HL-60/S4 treated with retinoic acid at 250 ng/mL for 4 days and 3 days (cell line): ENCODE data around the gene PDE11A.

Experiments used
- in situ Hi-C: fragments of 300-500 bp; cut with MboI; formaldehyde crosslinking; loops from 2 replicates; pipeline ENCODE4 v1.7.0; 2022; ENCODE audit warnings: low sequenced_read_pairs

PDE11A gene

GRCh38 chr2:177772529-177772928, 300.0 kb downstream of the PDE11A start:
- in situ Hi-C loops, result no loop called here

DNA sequence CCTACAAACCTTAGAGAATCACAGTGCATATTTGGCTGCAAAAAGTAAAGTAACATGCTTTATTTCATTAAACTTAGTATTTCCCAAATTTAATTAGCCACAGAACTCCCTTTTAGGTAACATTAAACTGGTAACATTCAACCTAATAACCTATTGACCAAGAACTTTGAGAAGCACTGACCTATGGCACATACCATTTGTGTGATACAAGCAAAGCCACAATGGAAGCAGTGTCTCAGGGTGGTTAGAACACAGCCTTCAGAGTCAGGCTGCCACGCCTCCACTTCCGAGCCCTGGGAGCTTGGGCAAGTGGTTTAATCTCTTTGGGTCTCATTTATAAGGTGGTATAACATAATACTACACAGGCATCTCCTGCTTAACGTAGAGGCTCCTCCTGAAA, 301.4 kb downstream of the PDE11A start:
- in situ Hi-C loops, result no loop called here

- in situ Hi-C loops, result no loop called here
Observed at GRCh38 chr2:177767768-177768167, 304.8 kb downstream of the PDE11A start.

- in situ Hi-C loops, result no loop called here
Observed at GRCh38 chr2:177765698-177766097, 306.9 kb downstream of the PDE11A start.

- in situ Hi-C loops, result no loop called here
Observed at GRCh38 chr2:177763531-177764265, 308.9 kb downstream of the PDE11A start.

- in situ Hi-C loops, result no loop called here
Observed at GRCh38 chr2:177759443-177759842, 313.1 kb downstream of the PDE11A start.

GRCh38 chr2:177758591-177759371, 313.8 kb downstream of the PDE11A start:
- in situ Hi-C loops, result no loop called here

DNA sequence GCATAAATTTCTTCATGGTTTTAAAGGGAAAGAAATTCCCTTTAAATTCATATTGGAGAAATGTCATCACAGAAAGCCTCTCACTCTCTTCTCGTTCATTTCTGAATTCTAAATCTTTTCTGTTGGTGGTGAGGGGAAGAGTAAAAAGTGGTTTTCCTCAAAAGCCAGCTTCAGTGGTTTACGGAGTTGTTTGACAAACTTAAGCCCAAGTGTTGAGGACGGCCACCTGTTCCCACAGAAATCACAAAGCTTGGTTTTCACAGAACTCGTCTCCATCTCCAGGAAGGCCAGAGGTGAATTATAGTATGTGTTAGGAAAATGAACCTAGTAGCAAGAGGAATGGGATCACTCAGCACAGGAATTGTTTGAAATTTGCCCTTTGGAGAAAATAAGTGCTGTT, 316.2 kb downstream of the PDE11A start:
- in situ Hi-C loops, result no loop called here

- in situ Hi-C loops, result no loop called here
Observed at GRCh38 chr2:177754492-177754873, 318.1 kb downstream of the PDE11A start.

GRCh38 chr2:177753682-177754491, 318.7 kb downstream of the PDE11A start:
- in situ Hi-C loops, result no loop called here

DNA sequence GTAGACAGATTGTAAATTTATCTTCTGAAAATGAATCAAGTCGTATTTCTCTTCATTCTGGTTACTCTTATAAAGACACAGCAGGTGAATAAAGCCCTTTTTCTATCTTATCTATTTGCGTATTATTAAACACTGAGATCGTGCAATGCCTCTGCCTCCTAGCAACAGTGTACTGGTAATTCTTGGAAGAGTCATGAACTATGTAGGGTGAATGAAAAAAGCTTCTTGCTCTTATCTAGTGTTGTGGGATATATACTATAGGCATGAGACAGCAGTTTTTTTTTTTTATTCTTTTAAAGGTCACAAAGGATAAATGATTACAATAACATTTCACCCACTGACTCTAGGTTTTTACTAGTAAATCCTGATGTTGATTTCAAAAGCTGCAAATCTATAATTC, 324.2 kb downstream of the PDE11A start:
- in situ Hi-C loops, result no loop called here

- in situ Hi-C loops, result no loop called here
Observed at GRCh38 chr2:177747384-177747783, 325.2 kb downstream of the PDE11A start.

GRCh38 chr2:177746358-177746757, 326.2 kb downstream of the PDE11A start:
- in situ Hi-C loops, result no loop called here

DNA sequence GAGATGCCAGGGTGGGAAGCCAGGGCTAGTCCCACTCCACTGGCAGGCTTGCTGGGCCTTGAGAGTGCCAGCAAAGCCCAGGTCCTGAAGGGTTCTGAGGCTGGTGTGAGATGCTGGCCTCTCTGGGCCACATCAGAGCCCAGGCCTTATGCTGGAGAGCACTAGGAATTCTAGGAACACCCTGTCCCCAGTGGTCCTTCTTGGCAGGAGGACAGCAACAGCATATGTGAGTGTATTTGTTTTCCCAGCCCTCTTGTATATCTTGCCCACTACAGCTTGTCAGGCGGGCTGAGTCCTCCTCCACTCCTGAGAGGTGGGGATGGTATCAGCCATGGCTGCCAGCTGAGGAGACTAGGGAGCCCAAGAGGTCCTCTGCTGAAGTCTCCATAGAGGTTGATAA, 327.0 kb downstream of the PDE11A start:
- in situ Hi-C loops, result no loop called here

- in situ Hi-C loops, result no loop called here
Observed at GRCh38 chr2:177742851-177743250, 329.7 kb downstream of the PDE11A start.

GRCh38 chr2:177741866-177742265, 330.7 kb downstream of the PDE11A start:
- in situ Hi-C loops, result no loop called here

GRCh38 chr2:177740700-177741099, 331.9 kb downstream of the PDE11A start:
- in situ Hi-C loops, result no loop called here

DNA sequence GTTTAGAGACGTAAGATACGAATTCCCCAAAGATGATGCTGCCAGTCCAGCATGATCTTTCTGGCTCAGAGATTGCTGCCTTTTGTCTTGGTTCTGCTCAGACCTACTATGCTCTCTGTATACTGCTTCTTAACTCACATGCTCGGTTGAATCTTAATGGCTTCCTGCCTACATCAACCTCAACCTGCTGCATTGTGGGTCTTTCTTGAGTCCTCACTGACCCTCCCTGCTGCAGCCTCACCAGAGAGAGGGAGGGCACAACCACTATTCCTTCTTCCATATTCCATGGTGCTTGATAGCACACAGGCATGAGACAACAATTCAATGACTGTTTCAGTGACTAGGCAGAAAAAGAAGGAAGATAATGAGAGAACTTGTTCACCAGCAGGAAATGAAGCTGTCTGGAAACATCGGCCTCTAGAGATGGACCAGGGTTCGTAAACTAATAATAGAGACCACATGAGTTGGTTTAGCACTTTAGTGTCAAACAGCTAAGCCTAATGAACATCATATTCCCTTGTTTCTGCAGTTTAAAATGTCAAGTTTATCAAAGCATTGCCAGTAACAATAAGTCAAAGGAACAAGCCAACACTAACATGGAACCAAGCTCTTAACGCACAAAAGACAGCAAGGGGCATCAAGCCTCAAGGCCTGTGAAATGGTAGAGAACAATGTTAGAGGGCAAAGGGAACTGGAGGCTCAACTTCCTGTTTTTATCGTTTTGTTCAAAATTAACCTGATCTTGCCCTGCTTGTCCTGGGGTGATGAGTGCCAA, 333.9 kb downstream of the PDE11A start:
- in situ Hi-C loops, result no loop called here

DNA sequence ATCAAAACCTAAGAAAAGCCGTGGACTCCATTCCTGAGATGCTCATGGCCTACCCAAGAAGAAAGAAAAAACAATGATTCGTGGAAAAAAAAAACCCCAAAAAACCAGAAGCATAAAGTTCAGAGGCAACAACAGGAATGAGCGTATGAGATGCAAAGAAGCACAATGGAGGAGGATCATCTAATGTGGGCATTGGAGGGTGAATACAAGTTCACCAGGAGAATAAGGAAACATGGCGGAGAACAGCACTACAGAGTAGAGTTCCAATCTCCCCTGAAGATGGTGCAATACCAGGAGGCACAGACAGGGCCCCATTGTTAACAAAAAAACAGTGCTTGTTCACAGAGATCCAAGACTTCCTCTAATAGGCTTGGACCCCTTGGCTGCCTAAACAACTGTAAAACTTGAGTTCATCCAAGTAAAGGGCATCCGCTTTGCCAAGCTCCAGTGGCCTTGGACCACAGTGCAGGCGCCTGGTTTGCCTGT, 337.2 kb downstream of the PDE11A start:
- in situ Hi-C loops, result no loop called here

- in situ Hi-C loops, result no loop called here
Observed at GRCh38 chr2:177733322-177733855, 339.2 kb downstream of the PDE11A start.
